Measurements from ENCODE around the gene COL23A1.
A peak's percentile ranks its signal among the peaks of the same experiment; 100 is the strongest.
"Not testable (repeated sequence)": the region's sequence is repeated elsewhere in the genome, so short reads cannot be mapped to it uniquely, and the experiment has no call there.

Gene COL23A1

DNA sequence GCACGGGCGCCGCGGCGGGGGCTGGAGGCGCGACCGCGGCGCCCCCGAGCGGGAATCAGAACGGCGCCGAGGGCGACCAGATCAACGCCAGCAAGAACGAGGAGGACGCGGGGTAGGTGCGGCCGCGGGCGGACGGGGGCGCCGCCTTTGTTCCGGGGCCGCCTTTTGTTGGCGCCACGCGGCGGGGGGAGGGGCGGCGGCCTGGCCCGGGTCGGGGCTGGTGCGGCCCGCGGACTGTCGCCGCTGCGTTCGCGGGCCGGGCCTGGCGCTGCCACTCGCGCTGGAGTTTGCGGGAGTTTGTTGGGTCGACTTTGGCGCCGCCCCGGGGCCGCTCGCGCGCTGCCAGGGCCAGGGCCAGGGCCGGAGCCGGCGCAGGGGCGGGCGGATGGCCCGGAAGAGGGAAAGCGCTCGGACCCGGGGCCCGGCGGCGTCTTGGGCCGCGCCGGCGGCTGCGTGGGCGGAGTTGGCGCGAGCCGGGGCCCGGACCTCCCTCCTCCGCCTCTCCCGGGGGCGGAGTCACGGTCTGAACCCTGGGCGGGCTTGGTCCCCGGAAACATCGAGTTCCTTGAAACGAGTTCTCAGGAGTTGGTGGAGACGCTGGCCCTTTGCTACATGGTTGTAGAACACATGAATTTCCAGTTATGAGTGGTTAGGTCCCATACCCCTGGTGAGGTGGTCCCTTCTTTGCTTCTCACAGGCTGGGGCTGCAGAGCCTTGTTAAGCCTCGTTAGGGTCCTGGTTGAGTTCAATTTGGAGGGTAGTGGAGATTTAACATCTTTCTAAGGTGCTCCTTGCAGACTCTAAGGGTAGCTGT, 385.1 kb downstream of the COL23A1 start:
- DNase-seq (ENCODE audit: extremely low spot score, insufficient read length, low read depth) = peak; percentile 79
- peak; percentile 71 for FAIRE-seq

DNA sequence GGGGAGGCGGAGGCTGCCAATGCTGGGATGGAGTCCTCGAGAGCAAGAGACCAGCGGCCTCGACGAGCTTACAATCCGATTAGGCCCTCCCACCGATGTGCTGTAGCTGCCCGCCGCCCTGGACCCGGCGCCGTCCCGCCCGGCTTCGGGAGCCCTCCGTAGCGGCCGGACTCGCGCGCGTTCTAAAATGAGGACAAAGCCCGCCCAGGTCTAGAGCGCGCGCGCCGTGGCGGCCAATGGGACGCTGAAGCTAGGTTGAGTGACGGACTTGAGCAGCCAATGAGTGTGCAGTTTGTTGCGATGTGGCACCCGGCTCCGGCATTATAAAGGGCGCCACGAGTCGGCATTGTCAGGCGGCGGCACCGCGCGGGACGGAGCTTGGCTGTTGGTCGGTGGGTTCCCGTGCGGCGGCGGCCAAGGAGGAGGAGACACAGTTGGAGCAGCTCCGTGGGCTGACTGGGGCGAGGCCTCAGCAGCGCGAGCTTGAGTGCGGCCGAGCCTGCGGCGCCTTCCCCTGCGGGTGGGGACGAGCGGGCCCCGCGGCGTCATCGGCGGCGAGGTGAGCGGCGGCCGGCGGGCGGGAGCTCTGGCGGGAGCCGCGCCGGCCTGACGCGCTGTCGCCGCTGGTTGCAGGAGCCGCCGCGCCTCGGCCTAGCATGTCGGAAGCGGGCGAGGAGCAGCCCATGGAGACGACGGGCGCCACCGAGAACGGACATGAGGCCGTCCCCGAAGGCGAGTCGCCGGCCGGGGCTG, 385.8 kb downstream of the COL23A1 start, which contains the start of gene HNRNPAB:
TSS of gene HNRNPAB (plus strand) at position 352 of the 753 bp plus-strand sequence. CDS start at position 657, 305 bp downstream.
- peak; percentile 97 for DNase-seq (ENCODE audit: extremely low spot score, insufficient read length, low read depth)
- peak; percentile 92 for FAIRE-seq

- FAIRE-seq (no peak), DNase-seq (ENCODE audit: extremely low spot score, insufficient read length, low read depth) (no peak)
Observed at GRCh38 chr5:178203670-178204181, 386.5 kb downstream of the COL23A1 start.

DNA sequence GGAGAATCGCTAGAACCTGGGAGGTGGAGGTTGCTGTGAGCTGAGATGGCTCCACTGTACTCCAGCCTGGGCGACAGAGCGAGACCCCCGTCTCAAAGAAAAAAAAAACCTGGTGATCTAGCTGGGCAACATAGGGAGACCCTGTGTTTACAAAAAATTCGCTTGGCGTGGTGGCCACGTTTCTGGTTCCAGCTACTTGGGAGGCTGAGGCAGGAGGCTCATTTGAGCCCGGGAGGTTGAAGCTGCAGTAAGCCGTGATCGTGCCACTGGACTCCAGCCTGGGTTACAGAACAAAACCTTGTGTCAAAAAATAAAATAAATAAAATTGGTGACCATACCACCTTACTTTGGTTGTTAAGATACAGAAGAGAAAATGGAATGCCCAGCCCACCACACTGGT, 387.7 kb downstream of the COL23A1 start:
- no peak for FAIRE-seq
- DNase-seq (ENCODE audit: extremely low spot score, insufficient read length, low read depth) = no peak

GRCh38 chr5:178201927-178202235, 388.3 kb downstream of the COL23A1 start:
- no peak for DNase-seq (ENCODE audit: extremely low spot score, insufficient read length, low read depth)
- no peak for FAIRE-seq

- DNase-seq (ENCODE audit: extremely low spot score, insufficient read length, low read depth) = no peak
Observed at GRCh38 chr5:178201221-178201926, 388.8 kb downstream of the COL23A1 start.

DNA sequence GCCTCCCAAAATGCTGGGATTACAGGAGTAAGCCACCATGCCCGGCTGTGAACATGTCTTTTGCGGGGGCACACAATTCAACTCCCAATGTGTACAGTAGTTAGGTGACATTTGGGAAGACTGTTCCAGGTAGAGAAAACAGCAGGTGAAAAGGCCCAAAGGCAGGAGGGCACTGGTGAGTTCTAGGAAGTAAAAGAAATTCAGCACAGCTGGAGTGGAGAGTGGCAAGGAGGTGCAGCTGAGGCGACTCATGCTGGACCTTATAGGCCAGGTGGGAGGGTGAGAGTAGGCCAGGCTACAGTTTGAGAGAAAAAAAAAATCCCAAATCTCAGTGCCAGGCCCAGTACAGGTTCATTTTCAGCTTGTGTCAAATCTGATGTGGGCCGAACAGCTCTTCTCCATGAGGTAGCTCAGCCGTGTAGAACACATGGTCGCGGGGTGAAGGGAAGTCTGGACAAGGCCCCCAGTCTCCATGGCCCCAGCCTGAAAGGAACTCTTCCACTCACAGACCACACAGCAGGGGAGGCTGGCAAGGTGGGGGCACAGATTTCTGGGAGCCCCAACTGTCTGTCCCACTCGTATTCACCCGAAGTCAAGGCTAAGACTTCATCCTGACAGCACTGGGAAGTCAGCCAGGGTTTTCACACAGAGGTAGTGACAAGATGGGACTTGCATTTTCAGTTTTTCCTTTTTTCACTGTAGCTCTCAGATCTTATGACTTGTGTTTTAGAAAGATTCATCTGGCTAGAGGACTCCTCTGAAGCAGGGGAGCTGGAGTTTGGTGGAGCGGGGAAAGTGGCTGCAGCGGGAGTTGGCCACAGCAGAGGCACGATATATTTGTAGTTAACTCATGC, 390.4 kb downstream of the COL23A1 start:
- no peak for DNase-seq (ENCODE audit: extremely low spot score, insufficient read length, low read depth)
- FAIRE-seq = no peak

More at GRCh38 chr5:178201221-178201926, 388.8 kb downstream of the COL23A1 start:
- FAIRE-seq = no peak

GRCh38 chr5:178198706-178199105, 391.5 kb downstream of the COL23A1 start:
- FAIRE-seq = no peak
- DNase-seq (ENCODE audit: extremely low spot score, insufficient read length, low read depth) = no peak

DNA sequence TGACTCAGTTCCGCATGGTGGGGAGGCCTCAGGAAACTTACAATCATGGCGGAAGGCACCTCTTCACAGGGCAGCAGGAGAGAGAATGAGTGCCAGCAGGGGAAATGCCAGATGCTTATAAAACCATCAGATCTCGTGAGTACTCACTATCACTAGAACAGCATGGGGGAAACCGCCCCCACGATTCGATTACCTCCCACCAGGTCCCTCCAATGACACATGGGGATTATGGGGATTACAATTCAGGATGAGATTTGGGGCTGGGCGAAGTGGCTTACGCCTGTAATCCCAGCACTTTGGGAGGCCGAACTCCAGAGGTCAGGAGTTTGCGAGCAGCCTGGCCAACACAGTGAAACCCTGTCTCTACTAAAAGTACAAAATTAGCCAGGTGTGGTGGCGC, 392.0 kb downstream of the COL23A1 start:
- not testable (repeated sequence) for DNase-seq (ENCODE audit: extremely low spot score, insufficient read length, low read depth)

DNA sequence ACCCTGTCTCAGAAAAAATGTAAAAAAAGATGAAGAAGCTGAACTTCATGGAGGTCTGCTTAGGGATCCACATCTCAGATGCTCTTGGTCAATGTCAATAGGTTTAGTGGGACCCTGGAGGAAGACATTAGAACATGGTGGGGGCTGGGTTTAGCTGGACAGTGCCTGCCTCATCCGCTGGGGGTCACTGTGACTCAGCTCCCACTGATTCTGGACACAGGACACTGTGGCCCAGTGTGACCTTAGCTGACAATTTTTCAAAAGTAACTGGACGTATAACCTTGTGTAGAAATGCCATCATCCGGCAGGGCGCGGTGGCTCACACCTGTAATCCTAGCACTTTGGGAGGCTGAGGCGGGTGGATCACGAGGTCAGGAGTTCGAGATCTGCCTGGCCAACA, 393.2 kb downstream of the COL23A1 start:
- FAIRE-seq = no peak
- DNase-seq (ENCODE audit: extremely low spot score, insufficient read length, low read depth) = no peak

More for the DNA sequence above, 392.0 kb downstream of the COL23A1 start:
- FAIRE-seq = not testable (repeated sequence)

DNA sequence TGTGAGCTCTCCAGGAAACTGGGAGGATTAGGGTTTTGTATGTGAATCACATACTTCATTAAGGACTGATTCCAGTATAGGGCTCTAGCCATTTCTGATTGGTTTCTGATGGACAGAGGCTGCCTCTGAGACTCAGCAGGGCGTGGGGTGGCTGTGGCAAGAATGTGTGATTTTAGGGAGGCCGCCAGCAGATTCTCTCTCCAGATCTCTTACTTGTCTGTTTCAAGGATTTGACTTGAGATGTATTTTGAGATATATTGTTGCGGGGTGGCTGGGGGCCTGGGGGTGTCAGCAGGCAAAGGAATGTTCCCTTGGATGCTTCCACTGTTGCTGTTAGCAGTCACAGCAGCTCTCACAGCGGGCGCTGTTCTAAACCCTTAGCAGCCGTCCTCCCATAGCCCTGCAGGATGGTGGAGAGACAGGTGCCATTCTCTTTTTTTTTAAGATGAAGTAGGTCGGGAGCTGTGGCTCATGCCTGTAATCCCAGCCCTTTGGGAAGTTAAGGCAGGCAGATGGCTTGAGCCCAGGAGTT, 393.8 kb downstream of the COL23A1 start:
- no peak for DNase-seq (ENCODE audit: extremely low spot score, insufficient read length, low read depth)
- FAIRE-seq = no peak

DNA sequence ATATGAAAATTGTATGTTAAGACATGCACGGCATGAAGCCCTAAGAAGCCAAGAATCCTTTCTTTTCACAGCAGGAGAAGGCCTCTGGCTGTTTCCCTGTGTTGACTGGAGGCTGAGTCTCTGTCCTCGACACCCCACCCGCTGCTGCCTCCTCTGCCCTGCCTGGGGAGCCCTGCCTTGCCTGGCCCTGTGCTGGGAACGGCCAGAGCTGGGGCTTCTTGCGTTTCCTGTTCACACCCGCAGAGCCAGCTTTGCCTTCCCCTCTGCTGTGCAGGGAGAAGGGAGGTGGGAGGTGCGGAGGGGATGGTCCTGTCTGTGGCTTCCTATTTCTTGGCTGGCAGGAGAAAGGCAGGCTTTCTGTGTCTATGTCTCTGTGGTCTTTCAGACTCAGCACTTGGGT, 396.2 kb downstream of the COL23A1 start:
- no peak for FAIRE-seq
- DNase-seq (ENCODE audit: extremely low spot score, insufficient read length, low read depth) = no peak

DNA sequence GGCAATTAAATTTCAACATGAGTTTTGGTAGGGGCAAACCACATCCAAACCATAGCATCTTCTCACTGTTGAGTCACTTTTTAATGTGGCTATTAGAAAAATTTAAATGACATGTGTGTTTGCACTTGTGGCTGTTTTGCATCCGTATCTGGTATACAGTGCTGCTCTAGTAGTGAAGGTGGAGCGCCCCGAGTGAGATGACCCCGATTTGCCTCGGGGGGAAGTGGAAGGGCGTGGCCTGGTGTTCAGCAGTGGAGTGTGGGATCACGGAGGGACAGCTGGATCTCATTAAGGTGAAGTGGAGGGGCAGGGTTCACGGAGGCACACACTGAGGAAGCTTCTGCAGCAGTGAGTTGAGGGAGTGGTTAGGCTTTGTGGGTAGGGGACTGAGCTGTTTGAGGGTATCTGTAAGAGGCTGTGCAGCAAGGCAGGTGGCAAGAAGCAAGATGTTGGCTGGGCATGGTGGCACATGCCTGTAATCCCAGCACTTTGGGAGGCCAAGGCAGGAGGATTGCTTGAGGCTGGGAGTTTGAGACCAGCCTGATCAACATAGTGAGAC, 396.9 kb downstream of the COL23A1 start:
- no peak for DNase-seq (ENCODE audit: extremely low spot score, insufficient read length, low read depth)
- no peak for FAIRE-seq

DNA sequence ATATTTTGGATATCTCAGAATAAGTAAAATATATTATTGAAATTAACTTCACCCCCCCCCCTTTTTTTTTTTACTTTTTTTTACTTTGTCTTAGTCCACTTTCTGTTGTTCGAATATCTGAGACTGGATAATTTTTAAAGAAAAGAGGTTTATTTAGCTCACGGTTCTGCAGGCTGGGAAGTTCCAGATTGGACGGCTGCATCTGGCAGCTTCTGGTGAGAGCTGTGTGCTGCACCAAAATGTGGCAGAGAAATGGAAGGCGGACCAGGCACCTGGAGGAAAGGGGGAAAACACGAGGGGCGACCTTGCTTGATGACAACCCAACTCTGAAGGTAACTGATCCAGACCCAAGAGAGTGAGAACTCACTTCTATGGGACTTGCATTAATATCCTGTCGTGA, 397.4 kb downstream of the COL23A1 start:
- DNase-seq (ENCODE audit: extremely low spot score, insufficient read length, low read depth) = no peak
- no peak for FAIRE-seq

GRCh38 chr5:178192244-178192643, 397.9 kb downstream of the COL23A1 start:
- DNase-seq (ENCODE audit: extremely low spot score, insufficient read length, low read depth) = no peak
- FAIRE-seq = no peak

- DNase-seq (ENCODE audit: extremely low spot score, insufficient read length, low read depth) (no peak), FAIRE-seq (no peak)
Observed at GRCh38 chr5:178191661-178192060, 398.5 kb downstream of the COL23A1 start.

DNA sequence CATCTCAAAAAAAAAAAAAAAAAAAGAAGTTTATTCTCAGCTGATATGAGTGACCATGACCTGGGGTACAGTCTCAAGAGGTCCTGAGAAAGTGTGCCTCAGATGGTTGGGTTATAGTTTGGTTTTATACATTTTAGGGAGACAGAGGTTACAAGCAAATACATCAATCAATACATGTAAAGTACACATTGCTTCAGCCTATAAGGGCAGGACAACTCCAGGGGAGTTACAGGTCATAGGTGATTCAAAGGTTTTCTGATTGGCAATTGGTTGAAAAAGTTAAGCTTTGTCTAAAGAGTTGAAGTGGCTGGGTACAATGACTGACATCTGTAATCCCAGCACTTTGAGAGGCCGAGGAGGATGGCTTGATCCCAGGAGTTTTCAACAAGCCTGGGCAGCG, 400.8 kb downstream of the COL23A1 start:
- no peak for DNase-seq (ENCODE audit: extremely low spot score, insufficient read length, low read depth)
- no peak for FAIRE-seq

Data from GM18507 (cell line).